HG02610 (cell line): ENCODE measurements around the gene MGME1.
"Not testable (repeated sequence)": the region's sequence is repeated elsewhere in the genome, so short reads cannot be mapped to it uniquely, and the experiment has no call there.

ENCODE experiments used
- ATAC-seq: cut with Tn5 transposase; IDR thresholded peaks from one replicate; pipeline ENCODE4 v1.9.1; 2021; ENCODE audit warnings: mild to moderate bottlenecking, moderate library complexity; ENCODE audit not compliant: unreplicated experiment

The MGME1 gene

DNA sequence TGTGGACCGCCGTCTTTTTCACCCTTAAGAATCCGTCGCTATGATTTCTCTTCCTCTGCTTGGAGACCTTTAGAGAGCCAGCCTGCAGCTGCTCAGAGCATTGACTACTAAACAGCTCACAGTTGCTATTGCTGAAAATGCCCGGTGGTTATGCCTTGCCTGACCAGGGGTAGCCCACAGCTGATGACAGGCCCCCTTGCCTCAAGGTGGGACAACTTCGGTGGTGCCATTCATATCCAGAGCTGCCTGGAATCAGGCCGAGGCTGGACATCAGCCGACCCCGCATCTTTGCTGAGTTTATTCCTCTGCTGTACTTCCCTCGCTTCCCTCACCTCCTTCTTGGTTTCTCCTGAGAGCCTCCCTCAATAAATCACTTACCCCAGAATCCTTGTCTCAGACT is 49.3 kb downstream of the MGME1 start:
- ATAC-seq, result no peak

DNA sequence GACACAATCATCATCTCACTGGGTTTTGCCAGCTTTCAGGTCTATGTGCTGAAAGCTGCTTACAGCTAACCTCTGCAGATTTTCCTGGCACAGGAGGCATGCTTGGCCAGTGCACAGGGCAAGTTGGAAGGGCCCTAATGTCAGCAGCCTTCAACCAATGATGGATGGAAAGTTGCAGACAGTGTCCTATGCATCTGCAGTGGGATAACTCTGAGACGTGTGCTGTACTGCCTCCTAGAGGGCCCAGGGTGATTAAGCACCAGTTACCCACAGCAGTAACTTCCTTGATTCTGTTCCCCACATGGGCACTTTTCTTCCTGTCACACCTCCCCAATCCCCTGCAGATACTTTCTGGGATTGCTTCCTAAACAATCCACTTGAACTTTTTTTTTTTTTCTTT is 50.2 kb downstream of the MGME1 start:
- peak; percentile 48 for ATAC-seq

DNA sequence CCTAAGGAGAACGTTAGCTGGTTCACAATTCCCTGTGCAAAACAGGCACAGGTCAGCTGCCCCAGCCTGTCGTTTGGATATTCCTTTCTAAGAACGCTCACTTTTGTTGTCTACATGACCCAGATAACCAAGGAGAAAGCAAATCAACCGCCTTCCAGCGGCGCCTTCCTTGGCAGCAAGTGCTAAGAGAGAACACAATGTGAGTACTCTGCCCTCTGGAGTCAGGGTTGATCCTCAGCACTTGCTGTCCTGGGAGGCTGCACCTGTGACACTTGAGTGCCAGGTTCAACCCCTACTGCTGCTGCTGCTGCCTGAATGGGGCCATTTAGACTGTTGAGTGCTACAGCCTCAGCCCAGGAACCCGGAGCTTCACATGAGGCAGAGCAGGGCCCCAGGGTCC is 52.1 kb downstream of the MGME1 start:
- no peak for ATAC-seq

DNA sequence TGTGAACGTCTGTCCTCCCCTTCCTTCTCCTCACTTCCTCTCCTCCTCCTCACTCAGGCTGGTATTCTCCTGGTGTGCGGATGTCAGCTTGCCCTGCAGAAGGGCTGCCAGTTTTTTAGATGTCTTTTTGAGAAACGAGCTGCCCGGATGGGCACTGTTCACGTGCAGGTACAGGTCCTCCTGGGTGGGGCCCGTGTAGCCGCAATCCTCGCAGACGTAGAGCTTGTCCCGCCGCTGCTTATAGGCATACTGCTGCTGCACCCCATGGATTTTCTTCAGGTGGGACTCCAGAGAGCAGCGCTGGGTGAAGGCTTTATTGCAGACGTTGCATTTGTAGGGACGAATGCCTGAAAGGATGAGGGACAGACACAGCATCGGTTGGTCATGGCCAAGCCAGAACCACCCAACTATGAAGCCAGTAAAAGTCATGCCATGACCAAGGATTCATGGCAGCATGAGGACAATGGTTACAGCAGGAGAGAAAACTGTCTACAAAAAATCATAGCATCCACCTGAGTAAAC is 55.8 kb downstream of the MGME1 start:
- no peak for ATAC-seq

DNA sequence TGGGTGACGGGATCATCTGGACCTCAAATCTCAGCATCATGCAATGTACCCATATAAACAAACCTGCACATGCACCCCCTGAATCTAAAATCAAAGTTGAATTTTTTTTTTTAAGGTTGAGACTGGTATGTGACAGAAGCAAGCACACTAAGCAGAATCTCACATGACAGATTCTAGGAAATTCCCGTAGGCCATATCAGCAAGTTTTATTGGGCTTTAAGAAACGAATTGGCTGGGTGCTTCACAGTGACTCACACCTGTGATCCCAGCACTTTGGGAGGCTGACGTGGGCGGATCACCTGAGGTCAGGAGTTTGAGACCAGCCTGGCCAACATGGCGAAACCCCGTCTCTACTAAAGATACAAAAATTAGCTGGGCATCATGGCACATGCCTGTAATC is 58.2 kb downstream of the MGME1 start:
- not testable (repeated sequence) for ATAC-seq

DNA sequence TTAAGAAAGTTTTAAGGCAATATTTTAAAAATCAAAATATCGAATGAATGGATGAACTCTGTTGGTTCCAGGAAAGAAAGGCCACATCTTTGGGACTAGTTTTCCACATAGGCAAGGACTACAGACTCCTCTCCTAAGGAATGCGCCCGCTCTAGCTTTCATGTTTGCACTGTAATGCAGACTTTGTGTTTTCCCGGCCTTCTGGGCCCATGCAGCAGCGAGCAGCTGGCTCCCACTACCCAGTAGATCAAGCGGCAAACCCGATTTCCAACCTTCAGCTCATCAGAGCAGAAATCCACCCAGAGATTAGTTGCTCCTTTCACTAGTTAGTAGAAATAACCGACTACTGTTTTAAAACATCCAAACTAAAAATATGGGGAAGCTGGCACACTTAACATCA is 61.2 kb downstream of the MGME1 start:
- ATAC-seq, result no peak

DNA sequence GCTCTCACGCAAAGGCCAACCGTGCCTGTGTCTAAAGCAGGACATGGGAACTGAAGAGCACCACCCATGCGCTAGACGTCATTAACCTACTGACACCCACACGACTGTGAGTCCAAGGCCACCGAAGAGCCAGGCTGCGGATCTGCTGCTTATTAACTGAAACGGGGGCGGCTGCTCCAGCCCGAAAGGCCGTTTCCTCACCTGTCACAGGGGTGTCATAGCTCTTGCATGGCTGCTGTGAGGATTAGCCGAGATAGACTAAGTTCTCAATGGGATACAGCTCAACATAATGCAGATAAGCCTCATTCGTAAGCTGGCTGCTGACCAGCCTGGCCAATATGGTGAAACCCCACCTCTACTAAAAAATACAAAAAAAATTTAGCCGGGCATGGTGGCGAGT is 62.2 kb downstream of the MGME1 start:
- no peak for ATAC-seq

DNA sequence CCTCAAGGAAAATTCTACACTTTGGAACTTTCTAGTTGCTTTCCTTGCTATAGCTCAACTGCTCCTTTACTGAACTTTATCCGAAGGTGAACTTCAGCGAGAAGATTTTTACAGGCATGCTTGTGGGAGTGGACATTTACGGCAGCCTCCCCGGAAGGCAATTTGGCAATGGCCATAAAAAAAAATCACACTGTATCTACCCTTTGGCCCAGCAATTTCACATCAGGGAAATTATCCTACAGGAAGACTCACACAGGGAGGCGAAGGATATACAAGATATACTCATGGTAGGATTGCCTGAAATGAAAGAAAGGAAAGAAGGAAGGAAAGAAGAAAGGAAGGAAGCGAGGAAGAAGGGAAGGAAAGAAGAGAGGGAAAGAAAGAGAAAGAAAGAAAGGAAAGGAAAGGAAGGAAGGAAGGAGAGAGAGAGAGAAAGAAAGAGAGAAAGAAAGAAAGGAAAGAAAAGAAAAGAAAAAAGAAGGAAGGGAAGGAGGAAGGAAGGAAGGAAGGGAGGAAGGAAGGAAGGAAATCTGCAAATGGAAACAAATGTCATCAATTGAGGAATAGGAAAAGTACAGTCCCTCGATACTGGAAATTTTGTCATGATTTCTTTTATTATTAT is 63.2 kb downstream of the MGME1 start:
- no peak for ATAC-seq

DNA sequence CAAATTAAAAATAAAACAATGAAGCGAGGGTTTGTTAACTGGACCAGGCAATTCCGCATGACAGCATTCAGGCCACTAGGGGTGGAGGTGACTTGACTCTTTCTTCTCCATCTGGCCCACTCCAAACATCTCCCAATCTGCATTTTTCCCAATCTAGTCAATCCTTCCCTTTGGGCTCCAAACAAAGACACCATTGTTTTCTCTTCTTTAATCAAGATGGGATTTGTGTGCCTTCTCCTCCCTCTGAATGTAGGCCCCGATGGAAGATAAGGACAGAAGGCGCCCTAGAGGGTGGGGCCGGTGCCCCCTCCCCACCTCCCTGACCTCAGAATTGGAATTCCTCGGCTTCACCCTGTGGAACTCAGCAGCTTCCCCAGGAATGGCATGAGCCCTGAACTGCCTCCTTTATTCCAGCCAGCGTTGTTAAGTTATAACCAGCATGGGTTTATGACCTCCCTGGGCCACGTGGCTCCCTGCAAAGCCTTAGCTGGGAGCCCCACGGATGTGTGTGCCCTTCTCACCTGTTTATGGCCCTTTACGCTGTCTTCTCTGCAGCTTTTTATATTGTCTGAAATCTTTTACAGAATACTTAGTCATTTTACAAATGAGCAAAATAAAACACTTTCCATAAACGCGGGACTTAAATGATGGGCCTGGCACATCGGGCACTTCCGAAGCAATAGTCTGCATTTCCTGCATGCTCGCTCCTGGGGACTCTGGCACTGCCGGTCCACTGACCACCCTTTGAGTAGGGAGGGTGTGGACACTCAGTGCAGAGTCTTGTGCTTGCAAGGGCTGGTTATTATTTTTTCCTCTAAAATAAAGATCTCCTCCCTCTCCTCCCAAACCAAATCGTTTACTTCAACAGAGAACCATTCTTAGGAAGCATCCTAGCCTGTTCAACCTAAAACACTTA is 64.4 kb downstream of the MGME1 start:
- no peak for ATAC-seq

DNA sequence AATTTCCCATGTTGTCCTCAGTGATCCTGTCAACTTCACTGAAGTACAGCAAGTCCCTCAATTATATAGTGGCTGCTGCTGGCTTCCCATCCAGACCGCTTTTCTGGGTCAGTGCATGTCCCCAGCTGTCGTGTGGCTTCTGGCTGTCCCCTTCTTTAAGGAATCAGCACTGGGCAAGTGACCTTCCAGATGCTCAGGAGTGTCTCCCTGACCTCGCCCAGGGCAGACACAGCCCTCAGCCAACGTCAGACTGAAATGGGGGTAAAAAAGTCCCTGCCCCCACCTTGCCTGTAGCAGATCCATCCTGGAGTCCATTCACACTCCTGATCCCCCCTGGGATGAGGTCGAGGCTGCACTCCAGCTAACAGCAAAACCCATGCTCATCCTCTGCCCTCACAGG is 65.2 kb downstream of the MGME1 start:
- no peak for ATAC-seq

DNA sequence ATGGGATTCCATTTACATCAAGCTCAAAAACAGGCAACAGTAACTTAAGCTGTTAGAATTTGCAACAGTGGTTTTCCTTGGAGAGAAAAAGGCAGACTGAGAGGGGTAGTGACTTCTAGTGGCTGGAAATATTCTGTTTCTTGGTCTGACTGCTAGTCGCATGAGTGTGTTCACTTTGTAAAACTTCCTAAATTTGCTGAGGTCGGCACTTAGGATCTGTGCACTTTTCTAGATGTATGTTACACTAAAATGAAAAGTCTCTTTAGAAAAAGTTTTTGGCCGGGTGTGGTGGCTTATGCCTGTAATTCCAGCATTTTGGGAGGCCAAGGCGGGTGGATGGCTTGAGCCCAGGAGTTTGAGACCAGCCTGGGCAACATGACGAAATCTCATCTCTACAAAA is 70.2 kb downstream of the MGME1 start:
- no peak for ATAC-seq
